GM18511 (cell line): ENCODE results near the gene COL15A1.
A peak's percentile ranks its signal among the peaks of the same experiment; 100 is the strongest.

Experiments used
- ATAC-seq: cut with Tn5 transposase; IDR thresholded peaks from one replicate; pipeline ENCODE4 v1.9.1; 2021; ENCODE audit warnings: mild to moderate bottlenecking, moderate library complexity; ENCODE audit not compliant: unreplicated experiment

COL15A1 gene

DNA sequence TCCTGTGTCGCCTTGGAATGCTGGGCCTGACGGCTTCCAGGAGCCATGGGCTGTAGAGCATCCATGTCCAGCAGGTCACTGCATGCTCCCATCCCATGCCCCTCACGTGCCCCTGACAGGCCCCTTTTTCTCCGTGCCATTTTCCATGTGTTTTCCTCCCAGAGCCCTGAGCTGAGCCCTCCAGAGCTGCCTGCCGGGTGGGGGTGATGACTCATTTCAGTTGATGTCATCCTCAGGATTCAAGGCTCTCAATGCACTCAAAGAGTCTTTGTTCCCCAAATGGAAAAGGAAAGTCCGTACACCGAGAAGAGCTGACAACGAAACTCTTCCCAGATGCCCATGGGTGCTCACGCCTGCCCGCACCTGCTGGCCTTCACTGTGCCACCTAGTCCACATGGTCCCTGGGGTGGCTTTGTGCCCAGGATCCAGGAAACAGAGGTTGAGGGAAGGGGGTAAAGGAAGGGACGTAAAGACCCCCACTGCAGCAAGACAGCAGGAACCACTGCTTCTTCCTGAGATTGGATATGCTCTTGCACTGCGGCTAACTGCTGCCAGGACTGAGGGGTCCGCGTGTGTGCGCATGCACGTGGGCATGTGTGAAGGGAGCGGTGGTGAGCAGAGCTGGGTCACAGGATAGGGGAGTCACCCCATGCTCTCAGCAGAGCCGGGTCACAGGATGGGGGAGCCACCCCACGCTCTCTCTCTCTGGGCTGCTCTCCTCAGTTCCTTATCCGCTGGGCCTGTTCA is 27.6 kb downstream of the COL15A1 start:
- ATAC-seq = no peak

DNA sequence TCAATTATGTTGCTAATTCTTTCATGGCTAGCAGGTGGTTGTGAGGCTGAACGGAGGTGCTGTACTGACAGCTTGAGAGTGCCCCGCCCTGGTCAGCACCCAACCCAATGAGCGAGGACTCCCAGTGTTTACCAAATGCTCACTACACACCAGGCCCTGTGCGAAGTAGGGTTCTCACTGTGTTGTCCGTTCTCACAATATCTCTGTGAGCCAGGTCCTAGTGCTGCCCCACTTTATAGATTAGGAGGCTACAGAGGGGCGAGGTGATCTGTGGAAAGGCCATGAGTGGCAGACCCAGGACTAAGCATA is 28.2 kb downstream of the COL15A1 start:
- no peak for ATAC-seq

DNA sequence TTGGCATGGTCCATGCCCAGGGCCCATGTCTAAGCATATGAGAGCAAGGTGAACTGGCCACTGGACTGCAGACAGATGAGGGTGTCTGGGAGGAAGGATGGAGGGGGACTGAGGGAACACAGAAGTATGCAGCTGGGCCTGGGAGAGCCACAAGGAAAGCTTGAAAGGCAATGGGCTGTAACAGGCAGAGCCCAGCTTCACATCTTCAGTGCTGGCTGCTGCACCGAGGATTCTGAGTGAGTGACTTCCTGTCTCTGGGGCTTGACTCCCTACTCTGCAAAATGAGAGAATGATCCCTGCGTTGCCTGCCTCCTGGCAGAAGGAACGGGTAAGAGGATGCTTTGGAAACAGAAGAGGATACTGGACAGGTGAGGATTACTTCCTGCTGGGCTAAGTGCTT is 29.0 kb downstream of the COL15A1 start:
- no peak for ATAC-seq

DNA sequence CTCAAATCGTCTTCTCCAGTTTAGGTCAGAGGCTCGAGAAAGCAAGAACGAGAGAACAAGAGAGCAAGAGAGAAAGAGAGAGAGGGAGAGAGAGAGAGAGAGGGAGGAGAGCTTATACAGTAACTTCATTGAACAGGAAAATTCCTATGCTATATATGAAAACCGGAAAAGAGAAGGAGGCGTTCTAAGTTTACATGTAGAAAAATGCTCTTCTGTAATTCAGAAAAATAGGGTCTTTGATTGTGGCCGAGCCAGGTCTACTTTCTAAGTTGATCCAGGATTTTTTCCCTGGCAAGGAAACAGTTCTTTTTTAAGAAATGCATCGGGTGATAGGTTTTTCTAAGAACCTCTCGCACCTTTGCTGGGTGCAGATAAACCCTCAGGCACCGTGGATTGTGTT is 29.5 kb downstream of the COL15A1 start:
- ATAC-seq = no peak

DNA sequence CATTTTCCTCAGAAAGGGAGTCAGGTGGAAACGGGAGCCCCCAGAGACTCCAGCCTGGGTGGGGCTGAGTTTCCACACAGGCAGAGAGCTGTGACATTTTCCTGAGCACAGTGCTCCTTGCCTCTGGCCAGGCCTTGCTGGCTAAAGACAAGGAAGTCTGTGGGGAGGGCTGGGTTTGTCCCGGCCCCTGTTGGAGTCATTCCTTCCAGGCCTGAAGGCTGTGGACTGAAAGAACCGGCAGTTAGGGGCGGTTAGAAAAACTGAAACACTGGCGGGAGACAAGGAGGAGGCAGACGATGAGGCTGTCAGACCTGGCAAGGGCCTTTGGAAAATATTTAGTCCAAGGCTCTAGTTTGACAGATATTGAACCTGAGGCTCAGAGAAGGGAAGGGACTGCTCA is 29.9 kb downstream of the COL15A1 start:
- ATAC-seq = no peak

DNA sequence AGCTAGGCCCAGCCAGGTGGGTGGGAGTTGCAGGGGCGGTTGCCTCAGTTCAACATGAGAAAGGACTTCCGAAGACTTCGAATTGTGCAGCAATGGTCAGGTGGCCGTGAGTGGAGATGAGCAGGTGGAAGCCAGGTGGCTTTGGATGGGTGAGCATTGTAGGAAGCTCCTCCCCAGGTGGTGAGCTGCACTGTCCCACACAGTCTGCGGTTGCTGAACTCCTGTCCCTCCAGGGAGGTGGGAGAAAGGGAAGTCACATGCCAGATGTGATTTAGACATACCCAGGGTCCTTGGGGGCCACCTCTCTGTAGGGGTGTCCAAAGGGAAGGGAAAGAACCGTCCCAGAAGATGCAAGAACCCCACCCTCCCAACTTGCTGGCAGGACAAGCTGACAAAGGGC is 30.4 kb downstream of the COL15A1 start:
- ATAC-seq = no peak

DNA sequence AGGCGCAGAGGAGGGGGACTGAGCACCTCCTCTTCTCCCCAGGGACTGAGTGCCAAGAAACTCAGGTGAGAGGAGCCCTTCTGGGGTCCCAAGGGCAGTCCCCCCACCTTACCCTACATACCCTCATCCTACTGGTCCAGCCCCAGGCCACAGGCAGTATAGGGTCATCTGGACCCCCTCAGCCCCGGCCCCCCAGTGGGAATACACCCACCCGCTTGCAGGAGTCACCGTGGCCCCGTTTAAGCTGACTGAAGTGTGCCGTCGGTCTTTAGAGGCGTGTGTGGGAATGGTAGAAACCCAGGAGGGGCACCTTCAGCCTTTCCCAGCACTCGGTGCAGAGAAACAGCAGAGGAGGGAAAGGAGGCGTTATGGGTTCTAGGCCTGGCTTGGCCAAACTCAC is 30.8 kb downstream of the COL15A1 start:
- peak; percentile 32 for ATAC-seq

DNA sequence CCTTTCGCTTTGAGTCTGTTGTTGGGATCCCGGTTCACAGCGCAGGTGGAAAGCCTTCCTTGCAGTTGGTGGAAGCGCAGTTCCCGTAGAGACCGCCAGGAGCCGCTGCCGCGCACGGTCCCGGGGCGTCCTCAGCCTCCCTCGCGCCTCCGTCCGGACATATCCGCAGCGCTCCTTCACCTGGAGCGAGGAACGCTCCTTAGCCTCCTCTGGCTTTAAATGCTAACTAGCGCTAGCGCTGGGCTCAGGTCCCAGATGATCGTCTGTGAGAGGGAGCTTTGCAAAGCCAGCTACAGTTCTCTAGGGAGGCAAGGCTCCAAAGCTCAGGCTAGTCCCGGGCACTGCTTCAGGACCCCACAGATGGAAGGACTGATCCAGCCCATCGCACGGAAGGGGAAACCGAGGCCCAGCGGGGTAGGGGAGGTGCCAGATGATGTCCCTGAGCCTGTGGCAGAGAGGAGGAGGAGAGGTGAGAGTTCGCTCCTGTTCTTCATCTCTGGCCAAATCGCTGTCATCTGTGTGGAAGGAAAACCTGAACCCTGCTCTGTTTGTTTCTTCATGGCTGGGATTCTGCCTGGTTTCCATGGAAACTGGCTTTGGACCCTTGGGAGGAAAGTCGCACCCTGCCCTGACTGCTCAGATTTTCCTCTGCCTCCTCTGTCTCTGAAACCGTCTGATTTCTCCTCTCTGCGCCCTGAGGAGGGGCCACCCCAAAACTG is 31.4 kb downstream of the COL15A1 start:
- ATAC-seq = peak; percentile 96

DNA sequence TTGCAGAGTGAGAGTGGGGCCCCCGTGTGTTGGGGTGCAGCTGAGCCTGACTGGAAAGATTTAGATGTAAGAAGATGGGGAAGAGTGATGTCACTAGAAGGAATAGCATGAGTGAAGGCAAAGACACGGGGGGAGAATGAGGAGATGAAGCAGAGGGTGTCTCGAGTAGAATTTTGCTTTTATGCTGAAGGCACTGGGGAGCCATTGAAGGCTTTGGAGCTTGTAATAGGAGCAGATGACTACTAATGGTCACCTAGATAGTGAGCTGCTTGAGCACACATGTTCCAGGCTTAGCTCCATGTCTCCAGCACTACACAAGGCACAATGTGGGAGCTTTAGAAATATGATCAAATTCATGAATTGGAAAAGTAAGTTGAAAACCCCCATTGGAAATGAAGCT is 32.1 kb downstream of the COL15A1 start:
- ATAC-seq = no peak

DNA sequence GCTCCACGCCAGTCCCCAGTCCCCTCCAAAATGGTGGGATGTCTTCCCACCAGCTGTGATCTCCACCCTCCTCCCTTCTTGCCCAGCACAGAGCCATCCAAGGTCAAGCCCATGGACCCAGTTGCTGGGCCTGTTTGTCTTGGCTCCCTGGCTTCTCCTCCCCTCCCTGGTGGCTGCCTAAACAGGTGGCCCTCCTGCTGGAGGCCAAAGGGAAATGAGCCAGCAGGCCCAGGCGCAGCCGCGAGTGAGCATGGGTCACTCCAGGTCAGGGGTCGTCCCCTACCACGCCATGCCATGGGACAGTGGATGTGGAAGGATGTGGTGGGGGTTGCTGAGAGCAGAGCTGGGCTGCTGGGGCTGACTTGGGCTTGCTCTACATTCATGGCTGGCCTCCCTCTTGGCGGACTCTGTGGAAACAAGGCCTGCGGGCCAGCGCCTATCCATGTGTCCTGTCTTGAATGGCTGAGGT is 33.6 kb downstream of the COL15A1 start:
- no peak for ATAC-seq

DNA sequence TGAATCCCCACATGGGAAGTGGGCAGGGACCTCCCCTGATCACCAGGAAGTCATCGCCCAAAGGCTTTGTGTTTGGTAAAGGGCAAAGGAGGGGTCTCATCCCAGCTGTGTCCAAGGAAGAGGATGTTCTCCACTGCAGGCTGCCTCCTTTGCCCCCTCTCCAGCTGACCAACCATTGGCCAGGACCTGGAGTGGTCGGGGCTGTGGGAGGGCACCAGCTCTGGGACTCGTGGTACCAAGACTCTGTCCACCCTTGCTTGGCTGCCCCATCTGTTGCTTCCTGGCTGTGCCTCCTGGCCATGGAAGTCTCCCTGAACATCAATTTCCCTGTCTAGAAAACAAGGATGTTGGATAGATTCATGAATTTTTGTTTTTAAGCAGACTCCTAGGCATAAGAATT is 34.1 kb downstream of the COL15A1 start:
- ATAC-seq = no peak

DNA sequence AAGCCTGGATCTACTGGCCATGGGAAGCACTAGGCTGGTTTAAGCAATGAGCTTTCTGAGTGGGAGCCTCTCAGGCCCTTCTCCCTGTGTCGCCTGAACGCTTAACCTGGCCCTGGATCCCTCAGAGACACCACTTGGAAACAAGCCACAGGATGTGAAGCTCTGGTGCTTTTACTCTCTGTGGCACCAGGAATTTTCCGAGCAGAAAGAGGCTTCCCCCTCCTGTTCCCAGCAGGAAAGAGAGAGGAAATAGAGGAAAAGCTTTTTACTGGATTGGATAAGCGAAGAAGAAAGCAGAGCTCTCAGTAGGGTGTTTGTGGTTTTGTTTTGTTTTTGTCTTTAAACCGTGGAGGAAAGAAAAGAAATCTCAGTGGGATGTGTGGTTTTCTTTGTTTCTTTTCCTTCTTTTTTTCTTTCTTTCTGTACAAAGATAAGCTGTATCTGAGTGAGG is 34.5 kb downstream of the COL15A1 start:
- no peak for ATAC-seq

DNA sequence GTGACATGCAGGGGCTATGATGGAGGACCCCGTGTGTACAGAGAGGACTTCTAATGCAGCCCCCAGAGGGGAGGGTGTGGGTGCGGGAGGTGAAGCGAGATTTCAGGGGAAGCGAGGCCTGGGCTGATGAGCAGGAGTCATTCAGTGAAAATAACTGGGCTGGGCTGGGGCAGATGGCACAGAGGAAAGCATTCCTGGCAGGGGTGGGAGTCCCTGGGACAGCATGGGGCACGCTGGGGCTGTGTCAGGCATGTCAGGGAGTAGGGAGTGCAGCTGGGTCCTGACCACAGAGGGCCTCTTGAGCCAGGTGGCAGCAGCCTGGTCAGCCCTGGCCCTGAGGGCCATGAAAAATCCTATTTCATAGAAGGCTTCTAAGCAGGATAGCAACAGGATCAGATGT is 36.6 kb downstream of the COL15A1 start:
- no peak for ATAC-seq

DNA sequence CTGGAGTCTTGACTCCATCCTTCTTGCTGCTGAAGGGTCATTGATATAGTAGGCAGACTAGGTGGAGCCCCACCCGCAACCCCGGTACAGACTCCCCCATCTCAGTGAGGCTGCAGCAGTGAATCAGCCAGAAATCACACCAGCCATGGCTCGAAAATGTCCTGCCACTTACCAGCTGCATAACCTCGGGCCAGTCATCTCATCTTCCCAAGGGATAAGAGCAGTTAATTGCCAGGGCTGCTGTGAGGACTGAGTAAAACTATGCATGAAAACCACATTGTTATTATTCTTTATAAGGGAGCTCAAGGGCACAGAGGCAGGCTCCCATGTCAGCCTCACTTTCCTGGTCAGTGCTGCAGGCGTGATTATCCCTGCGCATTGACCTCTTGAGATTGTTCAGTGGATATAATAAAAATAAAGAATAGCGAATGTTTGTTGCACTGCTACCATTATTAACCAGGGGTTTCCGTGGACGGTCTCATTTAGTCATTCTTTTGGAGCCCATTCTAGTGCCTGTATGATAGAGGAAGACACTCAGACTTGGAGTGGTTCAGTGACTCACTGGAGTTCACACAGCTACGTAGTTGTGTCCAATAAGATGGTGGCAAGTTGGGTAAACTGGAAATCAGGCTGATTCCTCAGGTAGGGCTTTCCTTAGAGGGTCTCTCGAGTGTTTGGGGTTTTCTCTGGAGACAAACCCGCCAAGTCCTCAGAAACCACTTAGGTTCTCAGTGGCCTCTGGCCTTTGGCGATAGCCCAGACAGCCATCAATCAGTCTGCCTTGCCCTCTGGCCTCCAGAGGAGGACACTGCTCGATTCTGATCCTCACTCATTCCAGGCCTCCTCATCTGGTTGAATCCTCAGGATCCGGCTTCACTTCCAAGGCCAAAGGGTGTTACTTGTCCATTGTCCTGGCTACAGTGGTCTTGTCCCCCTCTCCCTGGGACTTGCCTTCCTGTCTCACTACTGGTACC is 39.9 kb downstream of the COL15A1 start:
- ATAC-seq = no peak

DNA sequence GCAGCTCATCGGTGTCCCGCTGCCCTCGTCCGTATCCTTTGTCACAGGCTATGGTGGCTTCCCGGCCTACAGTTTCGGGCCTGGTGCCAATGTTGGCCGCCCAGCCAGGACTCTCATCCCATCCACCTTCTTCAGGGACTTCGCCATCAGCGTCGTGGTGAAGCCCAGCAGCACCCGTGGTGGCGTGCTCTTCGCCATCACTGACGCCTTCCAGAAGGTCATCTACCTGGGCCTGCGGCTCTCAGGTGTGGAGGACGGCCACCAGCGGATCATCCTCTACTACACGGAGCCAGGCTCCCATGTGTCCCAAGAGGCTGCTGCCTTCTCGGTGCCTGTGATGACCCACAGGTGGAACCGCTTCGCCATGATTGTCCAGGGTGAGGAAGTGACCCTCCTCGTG is 41.9 kb downstream of the COL15A1 start:
- ATAC-seq = no peak

DNA sequence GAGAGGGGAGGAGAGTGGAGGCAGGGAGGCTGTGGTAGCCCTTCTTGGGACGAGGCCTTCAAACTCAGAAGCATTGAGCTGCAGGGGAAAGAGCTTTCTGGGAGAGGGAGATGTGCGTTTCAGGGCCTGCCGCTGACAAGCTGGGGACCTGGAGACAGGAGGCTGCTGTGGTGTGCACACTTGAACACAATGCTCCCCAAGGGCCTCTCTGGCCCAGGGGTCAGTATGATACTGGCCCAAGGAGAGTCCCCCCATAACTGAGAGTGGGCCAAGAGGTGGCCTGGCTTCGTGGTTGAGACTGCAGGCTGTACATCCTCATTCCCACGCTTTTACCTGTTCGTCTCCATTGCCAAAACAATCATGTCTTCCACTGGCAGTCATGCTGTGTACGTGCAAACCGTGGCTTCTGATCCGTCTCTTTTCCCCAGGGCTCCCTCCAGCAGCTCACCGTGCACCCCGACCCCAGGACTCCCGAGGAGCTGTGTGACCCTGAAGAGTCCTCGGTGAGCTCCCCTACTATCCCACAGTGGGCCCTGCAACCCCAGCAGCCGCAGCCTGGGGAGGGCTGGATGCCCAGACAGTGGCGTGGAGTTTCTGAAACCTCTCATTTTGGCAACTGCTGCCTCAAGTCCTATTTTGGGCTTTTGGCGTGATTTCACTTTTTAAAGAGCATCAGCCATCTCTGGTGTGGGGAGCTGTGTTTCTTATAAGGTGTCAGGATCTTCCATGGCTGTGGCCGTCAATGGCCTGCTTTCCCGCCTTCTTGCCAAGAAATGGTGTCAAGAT is 43.4 kb downstream of the COL15A1 start:
- ATAC-seq = no peak

DNA sequence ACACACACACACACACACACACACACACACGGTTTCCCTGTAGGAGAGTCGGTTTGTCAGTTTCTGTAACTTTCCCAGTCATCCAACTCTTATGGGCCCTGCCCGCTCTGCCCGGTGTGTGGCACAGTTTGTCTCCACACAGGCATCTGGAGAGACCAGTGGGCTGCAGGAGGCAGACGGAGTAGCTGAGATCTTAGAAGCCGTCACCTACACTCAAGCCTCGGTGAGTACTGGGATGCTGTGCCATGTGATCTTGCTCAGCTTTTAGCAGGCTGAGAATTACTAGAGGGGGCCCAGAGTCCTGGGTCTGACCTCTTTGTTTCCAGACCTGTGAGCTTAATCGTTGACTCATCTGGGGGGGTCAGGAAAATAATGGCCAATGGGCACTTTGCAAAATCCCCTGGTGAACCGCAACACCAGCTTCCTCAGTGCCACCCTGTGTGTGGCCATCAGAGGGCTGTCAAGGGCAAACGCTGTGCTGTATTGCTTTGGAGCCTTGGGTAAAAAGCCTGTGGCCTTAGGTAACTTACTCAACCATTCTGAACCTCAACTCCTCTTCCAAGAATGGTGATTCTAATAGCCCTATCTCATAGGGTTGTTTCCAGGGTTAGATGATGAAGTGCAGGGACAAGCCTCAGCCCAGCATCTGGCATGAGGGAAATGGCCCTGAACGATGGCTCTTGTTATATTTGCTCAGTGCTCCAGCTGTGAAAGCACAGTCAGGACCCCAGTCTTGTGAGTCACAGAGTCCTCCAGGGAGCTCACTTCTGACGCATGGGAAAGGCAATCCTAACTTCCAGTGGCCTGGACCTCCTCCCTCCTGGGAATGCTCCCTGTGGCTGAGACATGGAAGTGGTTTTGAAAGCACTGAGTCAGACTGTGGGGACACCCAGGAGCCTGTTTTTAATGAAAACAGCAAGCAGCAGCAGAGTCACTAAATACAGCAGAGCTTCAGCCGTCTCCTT is 45.6 kb downstream of the COL15A1 start:
- no peak for ATAC-seq

DNA sequence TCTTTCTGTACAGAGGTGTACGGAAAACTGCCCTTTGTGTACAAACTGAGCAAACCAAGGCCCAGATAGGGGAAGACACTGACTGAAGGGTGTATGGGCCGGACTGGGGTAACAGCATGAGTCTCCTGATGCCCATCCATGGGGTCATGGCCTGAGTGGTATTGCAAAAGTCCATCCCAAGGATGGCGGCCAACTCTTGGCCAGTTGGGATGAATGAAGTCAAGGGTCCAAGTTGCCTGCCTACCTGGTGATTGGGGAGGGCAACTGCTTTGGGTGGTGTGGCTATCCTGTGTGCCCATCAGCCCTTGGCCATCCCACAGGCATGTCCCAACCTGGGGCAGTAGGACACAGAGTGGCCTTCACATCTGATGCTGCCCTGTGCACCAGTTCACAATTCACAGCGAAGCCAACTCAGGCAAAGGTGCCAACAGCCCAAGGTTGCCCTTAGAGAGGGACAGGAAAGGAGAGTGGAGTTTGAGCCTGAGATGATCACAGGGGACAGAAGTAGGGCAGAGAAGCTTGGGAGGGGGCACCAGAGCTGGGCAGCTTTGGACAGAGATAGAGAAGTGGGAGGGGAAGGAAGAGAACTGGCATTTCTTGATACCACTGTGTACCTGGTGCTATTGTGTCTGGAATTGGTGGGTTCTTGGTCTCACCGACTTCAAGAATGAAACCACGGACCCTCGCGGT is 46.6 kb downstream of the COL15A1 start:
- no peak for ATAC-seq
